Kidney epithelial cell (primary cell): ENCODE measurements around the gene SLC15A4. TPM values are rescaled to one million over a fixed set of nuclear protein-coding genes. Genes with fewer than 3 reads are reported as not detected.

Experiments used
- DNase-seq: peaks from one replicate; pipeline ENCODE4 v3.0.0-alpha.2; 2010; ENCODE audit warnings: low read depth
- H3K27me3 ChIP-seq: 2 replicates; pipeline ENCODE4 v1.6.0; 2011; ENCODE audit warnings: low read length; ENCODE audit not compliant: control insufficient read depth, insufficient read depth
- H3K36me3 ChIP-seq: 2 replicates; pipeline ENCODE4 v1.5.1; 2011; ENCODE audit warnings: low read length; ENCODE audit not compliant: control insufficient read depth, insufficient read depth
- H3K4me3 ChIP-seq: 2 replicates; pipeline ENCODE4 v1.5.1; 2011; ENCODE audit warnings: low read depth, mild to moderate bottlenecking, control low read depth, low read length
- total RNA-seq: library from RNA; depleted of rRNA; stranded (reverse); fragments of >200 nt; gene quantifications from 2 replicates; pipeline ENCODE4 v1.2.3, GENCODE V29; 2015
- TF ChIP-seq, protein P1 (sequence below): IDR thresholded peaks from 2 replicates; pipeline ENCODE4 v1.5.1; 2011; ENCODE audit warnings: mild to moderate bottlenecking, moderate library complexity, low read length, control low read depth, inconsistent platforms; ENCODE audit not compliant: insufficient read depth, poor library complexity, severe bottlenecking

SLC15A4 gene
- total RNA-seq, 1 donor from 2014 or later = 108 TPM

DNA sequence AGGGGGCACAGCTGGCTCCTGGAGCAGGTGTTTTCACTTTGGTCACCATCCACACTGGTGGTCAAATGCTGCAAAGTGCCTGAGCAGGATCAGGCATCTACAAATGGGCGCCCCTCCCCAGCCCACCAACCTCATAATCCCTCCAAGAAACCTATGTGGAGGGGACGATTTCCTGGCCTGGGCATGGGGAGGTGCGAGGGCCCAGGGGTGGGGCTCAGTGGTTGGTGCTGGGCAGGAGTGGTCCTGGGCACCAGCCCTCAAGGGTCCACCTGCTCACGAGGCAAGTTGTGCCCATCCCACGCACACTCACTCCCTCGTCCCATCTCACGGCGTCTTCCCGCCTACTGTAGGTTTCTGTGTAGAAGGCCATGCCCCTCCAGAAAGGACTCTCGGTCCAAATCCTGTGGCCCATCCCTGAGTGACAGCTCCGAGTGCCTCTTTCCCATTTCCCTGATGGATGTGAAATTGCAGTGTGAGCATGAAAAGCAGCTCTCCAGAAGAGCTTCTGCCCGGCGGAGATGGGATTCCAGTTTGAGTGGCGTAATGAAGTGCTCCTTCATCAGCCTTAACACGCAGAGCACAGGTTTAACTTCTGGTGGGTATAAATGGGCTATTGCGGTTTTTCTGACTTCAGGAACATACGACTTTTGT is 36.9 kb downstream of the SLC15A4 start:
- TF ChIP-seq, protein P1, sequence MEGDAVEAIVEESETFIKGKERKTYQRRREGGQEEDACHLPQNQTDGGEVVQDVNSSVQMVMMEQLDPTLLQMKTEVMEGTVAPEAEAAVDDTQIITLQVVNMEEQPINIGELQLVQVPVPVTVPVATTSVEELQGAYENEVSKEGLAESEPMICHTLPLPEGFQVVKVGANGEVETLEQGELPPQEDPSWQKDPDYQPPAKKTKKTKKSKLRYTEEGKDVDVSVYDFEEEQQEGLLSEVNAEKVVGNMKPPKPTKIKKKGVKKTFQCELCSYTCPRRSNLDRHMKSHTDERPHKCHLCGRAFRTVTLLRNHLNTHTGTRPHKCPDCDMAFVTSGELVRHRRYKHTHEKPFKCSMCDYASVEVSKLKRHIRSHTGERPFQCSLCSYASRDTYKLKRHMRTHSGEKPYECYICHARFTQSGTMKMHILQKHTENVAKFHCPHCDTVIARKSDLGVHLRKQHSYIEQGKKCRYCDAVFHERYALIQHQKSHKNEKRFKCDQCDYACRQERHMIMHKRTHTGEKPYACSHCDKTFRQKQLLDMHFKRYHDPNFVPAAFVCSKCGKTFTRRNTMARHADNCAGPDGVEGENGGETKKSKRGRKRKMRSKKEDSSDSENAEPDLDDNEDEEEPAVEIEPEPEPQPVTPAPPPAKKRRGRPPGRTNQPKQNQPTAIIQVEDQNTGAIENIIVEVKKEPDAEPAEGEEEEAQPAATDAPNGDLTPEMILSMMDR = no peak
- Histone ChIP-seq H3K4me3 (no peak overlapping the region), H3K27me3 (no peaks in the 10 kb centered on the region), H3K36me3 (no peaks in the 10 kb centered on the region)
- DNase-seq = no peak

- no peak overlapping the region for H3K4me3 ChIP-seq
Observed at GRCh38 chr12:128784030-128784760, 39.6 kb downstream of the SLC15A4 start.

GRCh38 chr12:128783129-128783574 is 40.6 kb downstream of the SLC15A4 start:
- Histone ChIP-seq H3K4me3 (no peak overlapping the region), H3K36me3 (no peaks in the 10 kb centered on the region), H3K27me3 (no peaks in the 10 kb centered on the region)
- TF ChIP-seq, protein P1 = no peak
- DNase-seq = no peak

More at GRCh38 chr12:128784030-128784760, 39.6 kb downstream of the SLC15A4 start:
- H3K36me3 ChIP-seq = no peaks in the 10 kb centered on the region
- TF ChIP-seq, protein P1 = no peak
- no peaks in the 10 kb centered on the region for H3K27me3 ChIP-seq
- no peak for DNase-seq

DNA sequence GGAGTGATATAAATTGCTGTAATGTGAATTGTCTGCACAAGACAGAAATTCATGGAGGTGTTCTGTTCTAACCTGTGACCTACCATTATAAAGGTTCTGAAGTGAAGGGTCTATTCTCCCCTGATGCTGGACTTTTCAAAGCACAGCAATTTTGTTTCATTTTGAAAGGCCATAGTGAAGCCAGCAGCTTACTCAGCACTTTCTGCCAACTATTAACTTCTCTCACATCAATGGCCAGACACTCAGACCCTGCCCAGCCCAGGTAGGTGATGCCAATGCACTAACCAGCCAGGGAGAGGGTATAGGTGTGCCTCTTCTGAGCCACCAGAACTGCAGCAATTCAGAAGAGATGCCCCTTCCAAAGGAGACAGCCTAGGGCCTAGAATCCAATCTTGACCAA is 43.9 kb downstream of the SLC15A4 start:
- DNase-seq = no peak
- H3K4me3 ChIP-seq = no peak overlapping the region

DNA sequence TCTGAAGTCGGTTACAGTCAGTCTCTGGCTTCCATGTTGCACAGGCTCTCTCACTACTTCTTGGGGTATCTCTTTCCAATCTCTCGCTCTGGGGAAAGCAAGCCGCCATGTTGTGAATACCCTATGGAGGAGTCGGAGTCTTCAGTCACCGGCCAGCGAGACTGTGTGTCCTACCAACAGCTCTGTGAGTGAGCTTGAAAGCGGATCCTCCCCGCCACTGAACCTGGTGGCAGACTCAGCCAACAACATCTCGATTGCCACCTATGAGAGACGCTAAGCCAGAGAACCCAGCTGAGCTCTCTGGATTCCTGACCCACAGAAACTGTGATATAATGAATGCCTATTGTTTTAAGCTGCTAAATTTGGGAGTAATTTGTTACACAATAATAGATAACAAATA is 51.5 kb downstream of the SLC15A4 start:
- H3K27me3 ChIP-seq = no peaks in the 10 kb centered on the region
- no peaks in the 10 kb centered on the region for H3K36me3 ChIP-seq
- TF ChIP-seq, protein P1 = no peak
- DNase-seq = no peak
- H3K4me3 ChIP-seq = no peak overlapping the region

More for the DNA sequence above, 43.9 kb downstream of the SLC15A4 start:
- TF ChIP-seq, protein P1 = no peak
- H3K27me3 ChIP-seq = no peaks in the 10 kb centered on the region
- no peaks in the 10 kb centered on the region for H3K36me3 ChIP-seq
